EL (cell line): ENCODE measurements around the gene ITPK1.

ENCODE experiments used
- DNase-seq: peaks from one replicate; pipeline ENCODE4 v3.0.0-alpha.2; 2016

Gene ITPK1

DNA sequence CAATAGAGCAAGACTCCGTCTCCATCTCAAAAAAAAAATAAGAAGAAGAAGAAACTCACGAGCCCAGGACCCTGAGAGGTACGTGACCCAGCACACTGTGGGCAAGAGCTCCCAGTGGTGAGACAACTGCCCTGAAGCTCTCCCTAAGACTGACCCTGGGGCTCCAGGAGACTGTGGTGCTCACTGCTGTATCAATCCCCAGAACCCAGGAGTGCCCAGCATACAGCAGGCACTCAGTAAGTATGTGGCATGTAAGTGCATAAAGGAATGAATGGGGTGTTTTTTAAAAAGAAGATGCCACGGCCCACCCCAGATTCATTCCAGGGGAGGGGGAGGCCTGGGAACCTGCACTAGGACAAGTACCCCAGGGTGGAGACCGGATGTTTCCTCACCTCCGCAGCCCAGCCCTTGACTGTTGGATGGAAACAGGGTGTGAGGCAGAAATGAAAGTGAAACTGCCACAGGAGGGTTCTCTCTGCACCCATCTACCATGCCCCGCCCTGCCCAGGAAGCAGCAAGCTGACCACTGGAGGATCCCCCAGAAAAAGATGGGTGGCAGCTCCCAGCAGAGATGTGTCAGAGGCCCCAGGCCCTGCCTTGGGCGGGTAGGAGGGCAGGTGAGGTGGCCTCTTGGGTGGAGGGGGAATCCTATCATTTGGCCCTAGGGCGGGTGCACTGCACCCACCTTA lies 12.2 kb downstream of the ITPK1 start:
- DNase-seq = peak; percentile 55

DNA sequence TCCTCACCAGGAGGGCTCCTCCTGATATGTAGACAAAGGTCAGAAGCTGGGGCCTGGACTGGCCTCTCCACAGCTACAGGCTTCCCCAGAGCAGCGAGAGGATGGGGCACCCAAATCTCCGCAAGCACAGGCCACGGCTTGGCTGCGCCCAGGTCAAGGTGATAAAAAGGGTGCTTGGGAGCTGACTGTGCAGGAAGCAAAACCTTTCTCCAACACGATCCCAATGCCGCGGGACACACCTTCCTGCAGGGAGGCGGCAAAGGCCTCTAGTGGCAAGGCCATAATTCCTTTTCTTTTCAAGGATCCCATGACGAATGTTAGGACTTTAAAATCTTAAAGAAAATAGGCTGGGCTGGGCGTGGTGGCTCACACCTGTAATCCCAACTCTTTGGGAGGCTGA lies 13.6 kb downstream of the ITPK1 start:
- no peak for DNase-seq

DNA sequence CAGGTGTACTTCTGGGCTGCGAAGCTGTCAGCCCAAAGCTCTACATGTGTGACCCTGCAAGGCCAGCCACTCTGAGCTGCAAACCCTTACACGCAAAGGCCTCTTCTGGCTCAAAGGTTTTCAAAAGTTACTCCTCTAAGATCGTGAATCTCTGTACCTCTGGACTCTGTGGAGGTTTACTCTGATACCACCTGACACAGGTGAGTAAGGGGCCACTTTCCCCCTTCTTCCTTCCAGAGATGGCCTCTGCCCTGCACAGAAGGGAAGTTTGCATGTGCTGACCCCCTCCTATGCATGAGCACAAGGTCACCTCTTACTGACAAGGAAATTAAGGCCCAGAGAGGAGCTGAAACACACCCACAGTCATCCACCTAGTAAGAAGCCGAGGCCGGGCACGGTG lies 14.5 kb downstream of the ITPK1 start:
- DNase-seq = no peak

GRCh38 chr14:93100570-93100969 lies 15.2 kb downstream of the ITPK1 start:
- DNase-seq = no peak

- DNase-seq = no peak
Observed at GRCh38 chr14:93100100-93100499, 15.6 kb downstream of the ITPK1 start.

DNA sequence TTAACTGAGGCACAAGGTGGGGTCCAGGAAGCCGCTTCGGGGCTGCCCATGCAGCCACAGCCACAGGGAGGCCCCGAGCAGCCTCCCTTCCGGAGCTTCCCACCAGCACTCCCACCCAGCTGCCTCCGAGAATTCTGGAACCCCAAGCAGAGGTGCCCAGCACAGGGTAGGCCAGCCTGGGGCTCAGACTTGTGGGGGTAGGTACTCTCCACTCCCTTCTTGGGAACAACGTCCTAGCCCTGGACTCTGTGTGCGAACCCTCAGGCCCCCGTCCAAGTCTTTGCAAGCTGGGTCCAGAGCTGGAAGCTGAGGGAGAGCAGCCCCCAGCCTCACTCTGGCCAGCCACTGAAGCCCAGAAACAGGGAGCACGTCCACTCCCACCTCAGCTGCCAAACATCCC lies 16.1 kb downstream of the ITPK1 start:
- DNase-seq = no peak

DNA sequence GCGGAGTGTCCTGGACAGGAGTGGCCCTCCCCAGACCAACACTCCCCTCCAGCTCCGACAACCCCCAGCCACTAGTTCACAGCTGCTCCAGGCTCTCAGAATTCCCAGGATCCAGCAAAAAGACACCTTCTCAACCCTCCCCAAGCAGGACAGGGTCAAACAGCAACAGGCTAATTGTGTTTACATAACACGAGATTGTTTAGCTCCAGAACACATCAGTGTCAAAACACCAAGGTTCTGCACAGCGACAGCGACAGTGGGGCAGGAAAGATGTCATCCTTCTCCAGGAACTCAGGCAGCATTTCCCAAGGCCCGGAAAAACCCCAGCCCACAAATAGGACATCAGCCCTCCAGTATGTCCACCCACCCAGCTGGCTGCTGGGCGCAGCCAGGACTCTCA lies 16.5 kb downstream of the ITPK1 start:
- DNase-seq = no peak

GRCh38 chr14:93096691-93097322 lies 18.9 kb downstream of the ITPK1 start:
- DNase-seq = no peak

DNA sequence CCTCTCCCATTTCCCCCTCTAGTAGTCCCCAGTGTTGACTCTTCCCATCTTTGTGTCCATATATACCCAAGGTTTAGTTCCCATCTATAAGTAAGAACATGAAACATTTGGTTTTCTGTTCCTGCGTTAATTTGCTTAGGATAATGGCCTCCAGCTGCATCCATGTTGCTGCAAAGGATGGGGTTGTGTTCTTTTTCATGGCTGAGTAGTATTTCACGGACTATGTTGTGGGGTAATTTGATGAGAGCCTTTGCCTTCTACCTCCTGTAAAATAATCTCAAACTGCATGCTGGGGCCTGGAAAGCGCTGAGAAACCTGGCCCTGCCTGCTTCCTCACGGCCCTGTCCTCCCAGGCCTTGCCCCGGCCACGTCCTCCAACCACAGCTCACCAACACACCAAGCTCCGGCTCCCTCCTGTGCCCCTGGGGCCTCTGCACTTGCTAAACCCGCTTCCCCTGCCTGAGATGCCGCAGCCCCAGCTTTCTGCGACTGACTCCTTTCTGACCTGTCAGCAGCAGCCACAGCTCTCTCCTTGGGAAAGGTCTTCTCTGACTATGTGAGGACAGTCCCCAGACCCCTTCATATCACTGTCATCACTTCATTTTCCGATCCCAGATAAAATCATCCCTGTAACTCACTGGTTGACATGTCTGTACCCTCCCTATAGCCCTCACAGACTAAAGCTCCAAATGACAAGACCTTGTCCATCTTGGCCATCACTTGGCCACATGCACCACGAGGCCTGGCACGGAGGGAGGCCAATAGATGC lies 19.8 kb downstream of the ITPK1 start:
- no peak for DNase-seq

GRCh38 chr14:93094121-93094918 lies 21.4 kb downstream of the ITPK1 start:
- DNase-seq = no peak

GRCh38 chr14:93092606-93093556 lies 22.8 kb downstream of the ITPK1 start:
- no peak for DNase-seq

GRCh38 chr14:93091666-93092065 lies 24.1 kb downstream of the ITPK1 start:
- no peak for DNase-seq

GRCh38 chr14:93090826-93091555 lies 24.7 kb downstream of the ITPK1 start:
- no peak for DNase-seq

DNA sequence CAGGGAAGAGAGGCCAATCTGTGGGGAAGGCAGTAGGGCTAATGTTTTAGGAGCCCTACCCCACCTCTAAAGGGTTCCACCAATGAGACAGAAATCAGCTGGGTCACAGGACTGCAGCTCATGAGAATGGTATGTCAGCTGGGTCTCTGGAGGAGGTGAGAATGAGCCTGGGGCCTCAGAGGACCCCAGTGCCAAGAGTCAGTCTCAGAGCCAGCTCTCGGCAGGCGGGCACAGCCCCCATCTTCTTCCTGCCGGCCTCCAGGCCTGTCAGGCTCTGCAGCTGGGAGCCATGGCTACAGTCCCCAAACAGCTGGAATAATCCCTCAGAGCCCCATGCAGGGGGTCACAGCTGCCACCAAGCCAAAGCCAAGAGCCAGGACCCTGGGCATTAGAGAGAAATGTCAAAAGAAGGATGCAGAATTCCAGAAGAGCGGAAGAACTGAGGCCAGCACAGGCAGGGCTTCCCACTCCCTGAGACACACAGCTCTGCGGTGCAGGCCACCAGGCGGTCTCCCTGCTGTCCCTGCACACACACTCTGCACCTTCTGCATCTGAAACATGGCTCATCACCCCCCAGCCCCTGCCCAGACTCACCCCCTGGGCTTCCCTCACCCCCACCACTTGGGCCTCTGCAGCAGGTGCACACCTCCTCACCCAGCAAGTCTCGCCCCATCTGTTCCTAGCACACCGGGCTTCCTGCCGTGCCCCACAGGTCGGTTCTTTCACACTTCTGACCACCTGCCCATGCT lies 26.0 kb downstream of the ITPK1 start:
- peak; percentile 66 for DNase-seq

DNA sequence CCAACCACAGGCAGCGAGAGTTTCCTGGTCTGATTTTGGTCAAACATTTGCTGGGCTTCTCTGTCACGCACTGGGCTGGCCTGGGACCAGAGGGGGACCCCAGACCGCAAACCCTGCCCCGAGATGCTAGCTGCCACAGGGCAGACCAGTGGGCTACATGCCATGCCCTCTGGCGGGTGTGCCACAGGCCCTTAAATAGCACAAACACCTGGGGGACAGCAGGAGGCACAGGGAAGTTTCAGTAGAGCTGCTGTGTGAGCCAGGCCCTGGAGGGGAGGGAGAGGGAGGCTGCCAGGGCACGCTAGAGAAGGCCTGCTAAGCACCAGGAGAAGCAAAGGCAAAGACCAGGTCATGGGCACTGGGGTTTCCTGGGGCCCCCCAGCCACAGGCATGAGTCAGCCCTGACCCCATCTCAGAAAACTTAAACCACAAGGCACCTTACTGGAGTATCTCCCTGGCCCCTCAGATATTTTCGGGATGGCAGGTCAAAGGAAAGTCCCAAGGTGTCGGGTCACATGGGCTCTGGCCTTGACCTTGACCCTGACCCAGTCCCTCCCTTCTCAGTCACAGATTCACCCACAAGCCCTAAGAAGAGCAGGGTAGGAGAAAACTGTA lies 29.2 kb downstream of the ITPK1 start:
- DNase-seq = peak; percentile 36

DNA sequence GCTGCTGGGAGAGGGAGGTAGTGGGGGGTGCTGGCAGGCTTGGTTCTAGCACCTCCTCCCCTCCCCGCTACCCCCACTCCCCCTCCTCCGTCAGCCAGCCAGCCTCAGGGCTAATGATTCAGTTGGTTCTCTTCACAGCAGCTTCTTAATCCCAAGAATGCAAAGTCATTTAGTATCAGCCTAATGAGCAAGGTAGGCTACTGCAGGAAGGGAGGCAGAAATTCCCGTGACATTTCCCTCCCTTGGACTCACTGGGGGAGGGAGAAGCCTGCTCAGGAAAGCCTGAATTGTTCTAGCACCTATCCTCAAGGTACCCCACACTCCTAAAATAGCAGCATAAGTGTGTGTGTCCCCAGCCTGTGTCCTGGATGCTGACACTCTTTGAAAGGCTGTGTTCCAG lies 29.8 kb downstream of the ITPK1 start:
- peak; percentile 62 for DNase-seq

DNA sequence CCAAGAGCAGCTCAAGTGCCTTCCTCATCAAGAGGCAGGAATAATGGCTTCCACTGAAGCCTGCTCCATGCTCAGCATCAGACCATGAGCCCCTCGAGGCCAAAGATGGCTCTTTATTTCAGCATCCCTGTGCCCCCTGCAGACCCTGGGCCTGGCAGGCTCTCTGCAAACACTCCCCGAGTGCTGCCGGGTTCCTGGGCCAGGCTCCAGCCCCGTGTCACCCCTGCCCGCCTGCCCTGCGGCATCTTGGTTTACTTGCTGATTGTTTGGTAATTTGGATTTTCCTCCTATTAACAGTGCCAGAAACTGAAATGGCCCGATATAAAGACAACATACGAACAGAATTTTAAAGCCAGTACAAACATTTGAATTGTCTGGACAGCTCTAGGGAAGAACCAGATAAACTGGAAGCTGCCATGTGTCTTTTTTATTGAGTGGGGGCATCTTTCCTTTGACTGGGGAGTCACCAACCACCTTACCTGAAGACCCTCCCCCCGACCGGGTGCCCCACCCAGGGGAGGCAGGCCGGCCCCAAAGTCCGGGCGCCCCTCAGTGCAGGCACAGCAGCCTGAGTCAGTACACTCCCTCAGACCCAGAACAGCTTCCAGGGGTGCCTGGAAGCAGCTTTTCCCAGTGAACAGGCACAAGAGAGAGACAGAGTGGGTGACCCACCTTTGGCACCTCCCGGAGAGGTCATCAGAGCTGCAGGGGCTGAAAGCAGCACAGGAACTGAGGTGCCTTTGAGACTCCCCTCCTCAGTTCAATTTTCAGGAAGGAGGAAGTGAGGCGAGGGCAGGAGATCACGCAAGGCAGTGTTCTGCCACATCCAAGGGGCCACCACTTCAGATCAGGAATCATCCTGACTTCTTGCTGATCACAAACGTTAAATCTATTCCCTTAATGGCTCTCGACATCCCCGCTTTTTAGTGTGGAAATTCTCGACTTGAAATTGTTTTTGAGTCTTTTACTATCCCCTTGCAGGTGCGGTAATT lies 30.6 kb downstream of the ITPK1 start:
- DNase-seq = no peak

- no peak for DNase-seq
Observed at GRCh38 chr14:93084402-93084801, 31.3 kb downstream of the ITPK1 start.

- no peak for DNase-seq
Observed at GRCh38 chr14:93083917-93084316, 31.8 kb downstream of the ITPK1 start.
